GM21390 (cell line): Measurements from ENCODE around the gene SLC24A5.

Experiments
- ATAC-seq: cut with Tn5 transposase; IDR thresholded peaks from one replicate; pipeline ENCODE4 v1.9.1; 2021; ENCODE audit not compliant: unreplicated experiment

The SLC24A5 gene

DNA sequence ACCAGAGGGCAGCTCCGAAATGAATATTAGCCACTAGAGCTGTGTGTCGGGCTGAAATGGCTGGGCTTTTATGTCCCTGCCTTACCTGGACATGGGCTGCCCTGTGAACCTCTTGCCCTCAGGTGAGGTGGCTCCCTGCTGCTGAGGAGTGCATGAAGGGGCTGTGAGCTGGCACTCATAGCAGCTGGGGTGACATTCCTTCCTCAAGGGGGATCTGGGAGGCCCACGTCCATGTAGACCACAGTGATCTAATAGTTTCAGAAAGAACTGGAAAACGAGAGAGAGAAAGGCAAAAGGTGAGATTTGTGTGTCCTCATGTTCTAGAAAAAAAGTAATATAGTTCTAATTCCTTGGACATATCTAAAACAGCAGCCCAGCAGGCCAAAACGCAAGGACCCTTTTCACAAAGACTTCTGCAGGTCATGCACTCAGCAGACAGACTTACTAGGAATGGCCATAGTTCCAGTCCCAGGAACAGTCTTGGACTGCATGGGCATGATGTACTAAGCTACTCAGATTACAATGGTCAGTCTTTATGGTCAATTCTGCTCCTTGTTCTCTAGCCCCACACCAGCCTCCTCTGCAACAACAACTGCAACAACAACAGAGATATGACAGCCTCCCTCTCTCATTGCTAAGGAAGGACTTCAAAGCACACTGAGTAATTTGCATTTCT is 10.8 kb upstream of the SLC24A5 start:
- no peak for ATAC-seq

- no peak for ATAC-seq
These were observed 8.5 kb upstream of the SLC24A5 start for GRCh38 chr15:48112242-48112641.

- ATAC-seq: no peak
These were observed 1.5 kb upstream of the SLC24A5 start for GRCh38 chr15:48119277-48119676.

DNA sequence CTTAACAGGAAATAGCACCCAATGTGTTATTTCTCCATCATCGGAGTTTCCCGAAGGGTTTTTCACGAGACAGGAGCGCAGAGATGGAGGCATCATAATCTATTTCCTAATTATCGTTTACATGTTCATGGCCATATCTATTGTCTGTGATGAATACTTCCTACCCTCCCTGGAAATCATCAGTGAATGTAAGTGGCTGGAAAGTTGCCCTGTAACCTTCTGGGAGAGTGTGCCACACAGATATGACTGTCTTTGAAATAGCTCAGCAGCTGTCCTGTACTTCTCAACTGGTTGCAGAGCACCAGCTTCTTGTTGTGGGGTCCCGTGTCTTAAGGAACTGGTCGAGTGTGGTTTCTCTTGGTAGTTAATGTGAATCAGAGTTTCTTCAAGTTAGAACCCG is 1.1 kb downstream of the SLC24A5 start:
- ATAC-seq: no peak

DNA sequence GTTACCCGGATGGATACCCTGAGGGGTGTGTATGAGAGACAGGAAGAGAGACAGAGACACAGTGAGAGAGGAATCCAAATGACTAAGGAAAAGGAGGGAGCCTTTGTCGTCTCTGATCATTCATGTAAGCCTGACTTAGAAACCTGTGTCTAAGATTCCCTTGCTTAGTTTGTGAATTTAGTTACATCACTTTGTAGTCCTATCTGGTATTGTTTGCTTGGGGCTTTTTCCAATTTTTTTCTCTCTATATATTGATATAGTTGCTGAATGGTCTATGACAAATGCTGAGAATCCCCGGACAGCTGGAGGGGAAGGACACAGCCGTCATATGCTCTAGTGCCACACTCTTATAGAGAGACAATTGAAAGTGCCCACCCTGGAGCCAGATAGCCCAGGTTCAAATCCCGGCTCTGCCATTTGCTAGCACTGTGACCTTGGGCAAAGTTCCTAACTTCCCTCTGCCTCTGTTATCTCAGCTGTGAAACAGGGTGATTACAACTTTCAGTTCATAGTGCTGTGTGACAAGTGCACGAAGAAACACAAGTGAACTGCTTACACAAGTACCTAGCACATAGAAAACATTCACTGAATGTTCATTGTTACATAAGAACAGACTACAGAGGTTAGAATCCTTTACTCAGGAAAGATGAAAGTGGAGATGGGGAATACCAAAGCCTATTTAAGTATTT is 6.0 kb downstream of the SLC24A5 start:
- no peak for ATAC-seq

DNA sequence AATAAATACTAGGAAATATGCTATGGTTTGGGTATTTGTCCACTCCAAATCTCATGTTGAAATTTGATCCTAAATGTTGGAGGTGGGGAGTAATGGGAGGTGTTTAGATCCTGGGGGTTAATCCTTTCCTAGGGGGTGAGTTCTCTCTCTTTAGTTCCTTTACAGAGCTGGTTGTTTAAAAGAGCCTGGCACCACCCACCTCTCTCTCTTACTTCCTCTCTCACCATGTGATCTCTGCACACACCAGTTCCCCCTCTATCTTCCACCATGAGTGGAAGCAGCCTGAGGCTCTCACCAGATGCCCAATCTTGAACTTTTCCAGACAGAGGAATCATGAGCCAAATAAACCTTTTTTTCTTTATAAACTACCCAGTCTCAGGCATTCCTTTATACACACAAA is 10.5 kb downstream of the SLC24A5 start:
- no peak for ATAC-seq

- no peak for ATAC-seq
These were observed 12.1 kb downstream of the SLC24A5 start for GRCh38 chr15:48132874-48133273.

DNA sequence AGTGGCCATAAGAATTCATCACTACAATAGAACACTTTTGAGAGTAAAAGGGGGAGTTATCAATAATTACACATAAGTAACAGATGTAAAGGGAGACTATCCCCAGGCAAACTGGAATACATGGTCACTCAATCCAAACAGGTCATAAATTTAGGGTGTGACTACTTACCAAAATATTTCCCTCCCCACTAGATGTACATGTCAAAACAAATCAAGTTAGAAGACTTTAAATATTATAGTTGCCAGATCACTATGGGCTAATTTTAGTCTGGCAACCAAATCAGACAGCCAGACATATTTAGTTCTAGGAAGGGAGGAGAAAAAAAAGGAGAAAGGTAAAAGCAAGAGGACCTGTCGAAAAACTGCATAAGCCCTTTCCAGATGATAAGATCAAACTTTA is 23.1 kb downstream of the SLC24A5 start:
- ATAC-seq: no peak

- ATAC-seq: peak; percentile 66
These were observed 24.1 kb downstream of the SLC24A5 start for GRCh38 chr15:48144889-48145288.

- ATAC-seq: no peak
These were observed 25.1 kb downstream of the SLC24A5 start for GRCh38 chr15:48145923-48146322.

GRCh38 chr15:48147358-48147757 is 26.6 kb downstream of the SLC24A5 start:
- no peak for ATAC-seq

DNA sequence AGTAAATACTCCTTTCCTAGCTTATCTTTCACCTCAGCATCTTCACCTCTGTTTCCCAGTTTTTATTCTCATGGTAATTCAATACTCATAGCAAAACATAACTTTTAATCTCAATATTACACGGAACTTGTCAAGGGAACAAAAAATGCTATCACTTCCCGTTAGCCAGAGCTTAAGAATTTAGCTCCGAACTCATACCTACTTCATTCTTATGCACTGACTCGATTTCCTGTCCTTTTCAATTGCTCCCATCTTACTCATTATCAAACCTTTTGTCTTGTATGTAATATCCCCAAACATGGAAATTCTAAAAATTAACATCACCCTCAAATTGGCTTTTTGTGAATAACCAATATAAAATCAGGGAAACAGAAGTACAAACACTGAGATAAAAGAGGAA is 29.1 kb downstream of the SLC24A5 start:
- no peak for ATAC-seq

GRCh38 chr15:48153526-48153925 is 32.7 kb downstream of the SLC24A5 start:
- no peak for ATAC-seq

DNA sequence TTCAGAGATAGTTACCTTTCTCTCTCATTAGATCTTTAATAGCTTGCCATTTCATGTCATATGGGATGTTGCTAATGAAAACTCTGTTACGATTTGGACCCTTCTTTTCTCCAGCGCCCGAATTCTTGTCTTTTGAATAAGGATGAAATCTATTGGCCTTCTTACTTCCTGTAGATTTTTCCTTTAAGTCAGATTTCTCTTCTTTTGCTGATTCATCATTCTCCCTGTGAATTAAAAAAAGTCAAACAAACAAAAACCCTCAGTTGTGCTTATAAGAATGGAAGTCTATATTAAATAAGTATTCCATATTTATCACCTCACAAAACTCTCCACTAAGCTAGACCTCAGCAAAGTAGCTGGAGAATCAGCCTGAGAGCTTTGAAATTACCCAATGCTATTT is 47.8 kb downstream of the SLC24A5 start:
- ATAC-seq: no peak

- ATAC-seq: no peak
These were observed 50.2 kb downstream of the SLC24A5 start for GRCh38 chr15:48170981-48171380.

- no peak for ATAC-seq
These were observed 54.3 kb downstream of the SLC24A5 start for GRCh38 chr15:48175126-48175525.

DNA sequence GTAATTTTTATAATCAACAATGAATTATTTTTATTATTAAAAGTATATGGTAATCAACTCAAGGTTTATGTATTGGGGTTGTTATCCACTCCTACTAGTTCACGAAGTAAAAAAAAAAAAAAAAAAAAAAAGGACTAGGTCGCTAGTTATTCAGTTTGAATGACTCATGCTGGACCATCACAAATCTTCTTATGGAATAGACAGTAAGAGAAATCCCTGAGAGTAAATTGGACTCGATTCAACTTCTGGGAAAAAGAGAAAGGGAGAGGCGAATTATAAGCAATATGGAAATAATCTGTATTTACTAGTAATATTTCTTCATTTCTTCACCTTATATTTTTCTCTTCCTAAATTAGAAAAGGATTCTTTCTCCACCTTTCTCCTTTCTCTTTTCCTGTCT is 55.3 kb downstream of the SLC24A5 start:
- ATAC-seq: no peak

DNA sequence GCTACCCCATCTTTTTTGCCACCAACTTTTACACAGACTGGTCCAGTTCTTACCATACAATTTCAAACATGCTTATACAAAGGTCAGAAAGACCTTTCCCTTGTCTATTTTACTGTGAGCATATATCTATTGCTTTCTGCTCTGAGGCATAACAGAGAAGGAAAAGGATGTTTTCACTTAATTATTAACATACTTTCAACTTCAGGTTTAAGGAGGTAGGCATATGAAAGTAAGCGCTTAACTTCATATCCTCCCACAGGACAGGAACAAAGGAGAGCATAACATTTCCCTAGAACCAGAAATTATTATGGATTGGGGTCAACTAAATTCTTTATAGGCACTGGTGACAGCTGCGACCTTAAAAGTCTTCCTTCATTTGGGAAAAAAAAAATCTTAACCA is 56.2 kb downstream of the SLC24A5 start:
- ATAC-seq: no peak

GRCh38 chr15:48177383-48177765 is 56.6 kb downstream of the SLC24A5 start:
- peak; percentile 70 for ATAC-seq

DNA sequence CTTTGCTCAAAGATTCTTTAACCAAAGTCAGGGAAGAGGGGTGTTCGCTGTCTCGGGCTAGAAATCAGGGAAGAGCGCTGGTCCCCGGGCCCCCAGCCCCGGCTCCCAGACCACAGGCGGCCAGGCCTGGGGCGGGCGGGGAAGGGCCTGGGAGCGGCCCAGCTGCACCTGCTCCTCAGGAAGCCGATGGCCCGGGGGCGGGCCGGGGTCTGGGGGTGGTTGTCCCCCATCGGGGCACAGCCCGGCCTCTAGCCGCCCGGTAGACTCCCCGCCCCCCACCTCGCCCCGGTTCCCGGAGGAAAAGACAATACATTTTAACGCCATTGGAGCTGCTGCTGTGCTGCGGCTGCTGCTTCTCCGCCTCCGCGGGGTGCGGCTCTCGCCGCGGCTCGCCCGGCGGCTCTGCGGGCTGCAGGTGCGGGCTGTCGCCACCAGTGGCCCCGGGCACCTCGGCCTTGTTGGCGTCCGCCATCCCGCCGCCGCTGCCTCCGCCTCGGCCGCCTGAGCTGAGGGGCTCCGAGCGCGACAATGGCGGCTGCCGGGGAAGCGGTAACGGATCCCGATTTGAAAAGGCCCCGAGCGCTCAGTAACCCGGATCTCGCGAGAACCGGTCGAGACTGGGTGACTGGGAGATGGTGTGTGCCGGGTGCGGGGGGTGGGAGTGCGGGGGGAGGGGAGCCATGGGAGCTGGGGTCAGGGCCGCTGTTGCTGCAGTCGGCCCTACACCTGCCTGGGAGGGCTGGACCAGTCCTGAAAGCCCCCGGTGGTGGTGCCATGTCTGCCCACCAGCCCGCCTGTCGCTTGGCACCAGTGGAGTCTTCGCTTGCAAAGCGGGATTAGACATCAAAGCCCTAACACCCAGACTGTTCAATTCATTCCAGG is 57.2 kb downstream of the SLC24A5 start, which contains the start of gene MYEF2:
Gene MYEF2 (minus strand): TSS at position 530 of the 882 bp plus-strand sequence. CDS start 58 bp downstream, at position 472.
- peak; percentile 80 for ATAC-seq

DNA sequence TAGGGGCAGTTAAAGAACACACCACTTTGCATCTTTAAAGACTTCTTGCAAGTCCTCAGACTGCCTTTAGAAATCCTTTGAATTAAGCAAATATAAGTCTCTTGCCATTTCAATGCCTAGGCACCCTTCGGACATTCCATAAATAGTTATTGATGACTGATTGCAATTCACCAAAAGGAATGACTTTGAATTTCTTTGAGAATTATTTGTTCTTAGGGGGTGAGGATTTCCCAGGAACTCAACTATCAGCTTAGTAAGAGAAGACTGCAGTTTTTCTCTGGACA is 57.8 kb downstream of the SLC24A5 start:
- ATAC-seq: no peak

DNA sequence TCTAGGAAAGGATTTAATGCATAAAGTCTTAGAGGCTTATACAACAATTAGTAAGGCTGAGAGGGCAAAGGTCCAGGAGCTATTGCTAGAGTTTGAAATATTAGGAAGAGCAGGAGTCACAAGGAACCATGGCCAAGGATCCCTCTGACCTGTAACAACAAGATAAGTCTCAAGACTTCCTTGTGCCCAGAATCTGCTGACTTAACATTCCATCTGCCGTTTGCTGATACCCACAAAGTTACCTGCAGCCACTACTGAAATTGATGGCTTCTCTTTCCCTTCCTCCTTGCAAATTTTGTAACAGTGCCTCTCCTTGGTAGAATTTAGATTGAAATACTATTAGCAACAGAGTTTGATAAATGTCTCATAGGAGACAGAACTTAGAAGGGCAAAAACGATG is 62.0 kb downstream of the SLC24A5 start:
- ATAC-seq: no peak
